ENCODE measurements around the gene SH3GL2.

GRCh38 chr9:17751486-17751885 is 172.6 kb downstream of the SH3GL2 start:
- TF ChIP-seq CTCF (IDR thresholded peaks at IDR 0.05; ENCODE audit: extremely low read depth in 1 of 2, insufficient read depth in 1 of 2, low read depth in 1 of 2, low read length in 2 of 2): no peak
- no peak for TF ChIP-seq MYC (IDR thresholded peaks at IDR 0.05; ENCODE audit: low read depth, low read length)
- TF ChIP-seq POLR2A (IDR thresholded peaks at IDR 0.05; ENCODE audit: low read depth, low read length): no peak
- no peak for TF ChIP-seq POLR2AphosphoS5 (IDR thresholded peaks at IDR 0.05; ENCODE audit: insufficient read depth, low read depth, low read length)
- TF ChIP-seq MAX (IDR thresholded peaks at IDR 0.05; ENCODE audit: insufficient read depth, insufficient read length): no peak
